ENCODE results near the gene ANO8.

DNA sequence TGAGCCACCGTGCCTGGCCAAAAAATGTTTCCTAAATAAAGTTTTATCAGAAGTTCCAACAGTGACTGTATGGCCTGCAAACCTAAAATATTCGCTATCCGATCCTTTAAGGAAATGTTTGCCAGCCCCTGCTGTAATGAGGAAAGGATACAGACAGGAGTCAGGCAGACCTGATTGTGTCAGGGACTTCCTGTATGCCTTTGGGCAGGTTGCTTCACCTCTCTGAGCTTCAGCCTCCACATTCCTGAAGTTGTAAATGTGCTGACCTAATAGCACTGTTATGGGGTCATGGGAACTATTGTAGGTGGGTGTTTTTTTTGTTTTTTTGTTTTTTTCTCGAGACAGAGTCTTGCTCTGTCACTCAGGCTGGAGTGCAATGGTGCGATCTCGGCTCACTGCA is 37.7 kb downstream of the ANO8 start:
- TF ChIP-seq, protein P1, sequence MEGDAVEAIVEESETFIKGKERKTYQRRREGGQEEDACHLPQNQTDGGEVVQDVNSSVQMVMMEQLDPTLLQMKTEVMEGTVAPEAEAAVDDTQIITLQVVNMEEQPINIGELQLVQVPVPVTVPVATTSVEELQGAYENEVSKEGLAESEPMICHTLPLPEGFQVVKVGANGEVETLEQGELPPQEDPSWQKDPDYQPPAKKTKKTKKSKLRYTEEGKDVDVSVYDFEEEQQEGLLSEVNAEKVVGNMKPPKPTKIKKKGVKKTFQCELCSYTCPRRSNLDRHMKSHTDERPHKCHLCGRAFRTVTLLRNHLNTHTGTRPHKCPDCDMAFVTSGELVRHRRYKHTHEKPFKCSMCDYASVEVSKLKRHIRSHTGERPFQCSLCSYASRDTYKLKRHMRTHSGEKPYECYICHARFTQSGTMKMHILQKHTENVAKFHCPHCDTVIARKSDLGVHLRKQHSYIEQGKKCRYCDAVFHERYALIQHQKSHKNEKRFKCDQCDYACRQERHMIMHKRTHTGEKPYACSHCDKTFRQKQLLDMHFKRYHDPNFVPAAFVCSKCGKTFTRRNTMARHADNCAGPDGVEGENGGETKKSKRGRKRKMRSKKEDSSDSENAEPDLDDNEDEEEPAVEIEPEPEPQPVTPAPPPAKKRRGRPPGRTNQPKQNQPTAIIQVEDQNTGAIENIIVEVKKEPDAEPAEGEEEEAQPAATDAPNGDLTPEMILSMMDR (IDR thresholded peaks at IDR 0.05 in 8 of 11, conservative IDR thresholded peaks at IDR 0.05 in 3 of 11), result no peak
- TF ChIP-seq POLR2A (IDR thresholded peaks at IDR 0.05), result no peak
